ENCODE data around the gene SLC5A6. TPM values are rescaled to one million over a fixed set of nuclear protein-coding genes. Genes with fewer than 3 reads are reported as not detected.

Gene SLC5A6
- total and polyA plus RNA-seq, 12 donors, result 5.3 to 20.5 (median 9.1) TPM

GRCh38 chr2:27237341-27237945 lies 25.4 kb upstream of the SLC5A6 start:
- Histone ChIP-seq H3K4me1 (peaks cover 0 to 3% (median 0%) of the 10 kb centered on the region in 9 donors), H3K27ac (no peak overlapping the region), H3K36me3 (peaks cover 8 to 100% (median 82%) of the 10 kb centered on the region in 9 donors), H3K9me3 (no peaks in the 10 kb centered on the region), H3K27me3 (no peaks in the 10 kb centered on the region), H3K4me3 (no peak overlapping the region)
- ATAC-seq (no peak), DNase-seq (no peak)
- 96 to 98% methylated on average over 15 of the region's 15 CpGs for WGBS, 2 donors
- TF ChIP-seq, protein P1, sequence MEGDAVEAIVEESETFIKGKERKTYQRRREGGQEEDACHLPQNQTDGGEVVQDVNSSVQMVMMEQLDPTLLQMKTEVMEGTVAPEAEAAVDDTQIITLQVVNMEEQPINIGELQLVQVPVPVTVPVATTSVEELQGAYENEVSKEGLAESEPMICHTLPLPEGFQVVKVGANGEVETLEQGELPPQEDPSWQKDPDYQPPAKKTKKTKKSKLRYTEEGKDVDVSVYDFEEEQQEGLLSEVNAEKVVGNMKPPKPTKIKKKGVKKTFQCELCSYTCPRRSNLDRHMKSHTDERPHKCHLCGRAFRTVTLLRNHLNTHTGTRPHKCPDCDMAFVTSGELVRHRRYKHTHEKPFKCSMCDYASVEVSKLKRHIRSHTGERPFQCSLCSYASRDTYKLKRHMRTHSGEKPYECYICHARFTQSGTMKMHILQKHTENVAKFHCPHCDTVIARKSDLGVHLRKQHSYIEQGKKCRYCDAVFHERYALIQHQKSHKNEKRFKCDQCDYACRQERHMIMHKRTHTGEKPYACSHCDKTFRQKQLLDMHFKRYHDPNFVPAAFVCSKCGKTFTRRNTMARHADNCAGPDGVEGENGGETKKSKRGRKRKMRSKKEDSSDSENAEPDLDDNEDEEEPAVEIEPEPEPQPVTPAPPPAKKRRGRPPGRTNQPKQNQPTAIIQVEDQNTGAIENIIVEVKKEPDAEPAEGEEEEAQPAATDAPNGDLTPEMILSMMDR (IDR thresholded peaks at IDR 0.05), result no peak
- intact Hi-C loops (cut with DNase I), result no loop called here

- WGBS, 2 donors, result 89 to 93% methylated on average over 3 of the region's 3 CpGs
- Histone ChIP-seq H3K27me3 (no peaks in the 10 kb centered on the region), H3K36me3 (peaks cover 8 to 100% (median 86%) of the 10 kb centered on the region in 9 donors), H3K4me1 (no peaks in the 10 kb centered on the region), H3K4me3 (no peak overlapping the region), H3K9me3 (no peaks in the 10 kb centered on the region), H3K27ac (no peak overlapping the region)
- TF ChIP-seq, protein P1 (IDR thresholded peaks at IDR 0.05), result no peak
- intact Hi-C loops (cut with DNase I), result no loop called here
- no peak for ATAC-seq
- DNase-seq, result no peak
These were observed 24.6 kb upstream of the SLC5A6 start for GRCh38 chr2:27236626-27237025.

DNA sequence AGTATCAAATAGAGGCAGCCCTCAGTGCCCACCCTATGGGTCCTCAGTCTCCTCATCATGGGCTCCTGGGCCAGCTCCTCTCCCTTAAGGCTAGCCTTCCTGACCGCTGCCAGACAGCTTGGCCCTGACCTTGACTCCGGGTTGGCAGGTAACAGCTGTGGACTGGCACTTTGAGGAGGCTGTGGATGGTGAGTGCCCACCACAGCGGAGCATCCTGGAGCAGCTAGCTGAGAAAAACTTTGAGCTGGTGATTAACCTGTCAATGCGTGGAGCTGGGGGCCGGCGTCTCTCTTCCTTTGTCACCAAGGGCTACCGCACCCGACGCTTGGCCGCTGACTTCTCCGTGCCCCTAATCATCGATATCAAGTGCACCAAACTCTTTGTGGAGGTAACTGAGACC lies 24.1 kb upstream of the SLC5A6 start:
- peaks cover 7 to 100% (median 86%) of the 10 kb centered on the region in 9 donors for H3K36me3 ChIP-seq

GRCh38 chr2:27233341-27233740 lies 21.3 kb upstream of the SLC5A6 start:
- no peak overlapping the region for H3K27ac ChIP-seq
- intact Hi-C loops (cut with DNase I), result no loop called here
- H3K36me3 ChIP-seq, result peaks cover 4 to 100% (median 77%) of the 10 kb centered on the region in 9 donors
- DNase-seq (no peak), ATAC-seq (no peak)
- H3K9me3 ChIP-seq, result no peaks in the 10 kb centered on the region
- no peak overlapping the region for H3K4me3 ChIP-seq
- 90 to 93% methylated on average over 14 of the region's 14 CpGs for WGBS, 2 donors
- no peaks in the 10 kb centered on the region for H3K4me1 ChIP-seq
- H3K27me3 ChIP-seq, result no peaks in the 10 kb centered on the region
- TF ChIP-seq, protein P1 (IDR thresholded peaks at IDR 0.05), result no peak

More for the DNA sequence above, 24.1 kb upstream of the SLC5A6 start:
- 95 to 96% methylated on average over 12 of the region's 12 CpGs for WGBS, 2 donors
- DNase-seq, result no peak
- H3K27ac ChIP-seq, result no peak overlapping the region
- no peak overlapping the region for H3K4me3 ChIP-seq
- no peaks in the 10 kb centered on the region for H3K9me3 ChIP-seq
- TF ChIP-seq, protein P1 (IDR thresholded peaks at IDR 0.05), result no peak
- no peaks in the 10 kb centered on the region for H3K4me1 ChIP-seq
- no peaks in the 10 kb centered on the region for H3K27me3 ChIP-seq
- no peak for ATAC-seq
- intact Hi-C loops (cut with DNase I), result no loop called here

Measured in heart right ventricle (tissue), 16 donors.